Gastrocnemius medialis (tissue), 4 donors: Measurements from ENCODE around the gene RAD23B.

ENCODE experiments used
- POLR2A ChIP-seq, 2 donors: fragments of 450-650 bp; IDR thresholded peaks; one replicate each; pipeline ENCODE4 v1.6.1; 2017; ENCODE audit warnings: antibody characterized with exemption in 2 of 2, mild to moderate bottlenecking in 2 of 2, moderate library complexity in 2 of 2
- TF ChIP-seq, protein P1 (sequence below), 5 experiments: fragments of 450-650 bp in 3 of 5; fragments of 200-600 bp in 2 of 5; sonication (generic) in 2 of 5; IDR thresholded peaks in 4 of 5; conservative IDR thresholded peaks in 1 of 5; 1 replicate in 4 of 5; 2 replicates in 1 of 5; pipeline ENCODE4 v1.5.1; 2016 to 2019; ENCODE audit warnings: antibody characterized with exemption in 5 of 5, mild to moderate bottlenecking in 3 of 5, moderate library complexity in 3 of 5

DNA sequence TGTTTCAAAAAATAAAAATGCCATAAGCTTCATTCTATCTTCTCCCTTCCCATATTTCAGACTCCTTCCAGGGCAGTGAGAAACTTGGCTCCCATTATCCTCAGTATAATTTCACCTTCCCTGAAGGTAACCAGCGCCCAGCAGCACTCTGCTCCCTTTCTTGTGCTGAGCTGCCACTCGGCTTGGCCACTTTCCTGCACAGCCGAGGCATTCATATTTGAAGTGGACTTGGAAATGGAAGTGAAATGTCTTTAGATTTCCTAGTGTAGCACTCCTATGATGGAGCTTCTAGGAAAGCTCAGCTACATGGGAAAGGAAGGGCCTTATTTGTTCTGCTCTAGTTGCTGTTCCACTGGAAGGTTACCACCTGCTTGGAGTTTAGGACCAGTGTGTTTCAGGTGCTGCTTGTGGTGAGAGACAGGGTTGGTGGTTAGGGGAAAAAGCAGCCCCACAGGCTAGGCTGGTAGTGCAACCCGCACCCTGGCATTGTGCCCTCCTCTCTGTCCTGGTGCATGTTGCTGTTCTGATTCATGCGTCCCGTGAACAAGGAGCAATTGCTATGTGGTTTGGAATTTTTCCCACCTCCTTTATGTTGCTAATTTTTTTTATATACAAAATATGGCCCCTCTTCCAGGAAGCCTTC, 53.8 kb downstream of the RAD23B start:
- TF ChIP-seq, protein P1, sequence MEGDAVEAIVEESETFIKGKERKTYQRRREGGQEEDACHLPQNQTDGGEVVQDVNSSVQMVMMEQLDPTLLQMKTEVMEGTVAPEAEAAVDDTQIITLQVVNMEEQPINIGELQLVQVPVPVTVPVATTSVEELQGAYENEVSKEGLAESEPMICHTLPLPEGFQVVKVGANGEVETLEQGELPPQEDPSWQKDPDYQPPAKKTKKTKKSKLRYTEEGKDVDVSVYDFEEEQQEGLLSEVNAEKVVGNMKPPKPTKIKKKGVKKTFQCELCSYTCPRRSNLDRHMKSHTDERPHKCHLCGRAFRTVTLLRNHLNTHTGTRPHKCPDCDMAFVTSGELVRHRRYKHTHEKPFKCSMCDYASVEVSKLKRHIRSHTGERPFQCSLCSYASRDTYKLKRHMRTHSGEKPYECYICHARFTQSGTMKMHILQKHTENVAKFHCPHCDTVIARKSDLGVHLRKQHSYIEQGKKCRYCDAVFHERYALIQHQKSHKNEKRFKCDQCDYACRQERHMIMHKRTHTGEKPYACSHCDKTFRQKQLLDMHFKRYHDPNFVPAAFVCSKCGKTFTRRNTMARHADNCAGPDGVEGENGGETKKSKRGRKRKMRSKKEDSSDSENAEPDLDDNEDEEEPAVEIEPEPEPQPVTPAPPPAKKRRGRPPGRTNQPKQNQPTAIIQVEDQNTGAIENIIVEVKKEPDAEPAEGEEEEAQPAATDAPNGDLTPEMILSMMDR (IDR thresholded peaks at IDR 0.05 in 4 of 5, conservative IDR thresholded peaks at IDR 0.05 in 1 of 5): no peak
- TF ChIP-seq POLR2A (IDR thresholded peaks at IDR 0.05): no peak
